C4-2B (cell line): ENCODE measurements around the gene BHMT2.

ENCODE experiments used
- H3K27ac ChIP-seq: fragments of 450-650 bp; 2 replicates; pipeline ENCODE4 v1.5.1; 2017
- CTCF ChIP-seq: fragments of 450-650 bp; conservative IDR thresholded peaks from 2 replicates; pipeline ENCODE4 v1.5.1; 2017; ENCODE audit warnings: mild to moderate bottlenecking
- ZFX ChIP-seq: fragments of 450-650 bp; IDR thresholded peaks from 2 replicates; pipeline ENCODE4 v1.6.1; 2017

Gene BHMT2

GRCh38 chr5:79080804-79081203, 11.2 kb downstream of the BHMT2 start:
- no peak for TF ChIP-seq ZFX
- TF ChIP-seq CTCF, result no peak
- H3K27ac ChIP-seq, result no peak overlapping the region

- TF ChIP-seq ZFX (no peak), CTCF (no peak)
Observed at GRCh38 chr5:79081779-79082178, 12.2 kb downstream of the BHMT2 start.

GRCh38 chr5:79086116-79086515, 16.5 kb downstream of the BHMT2 start:
- H3K27ac ChIP-seq, result no peak overlapping the region
- TF ChIP-seq ZFX, result no peak
- no peak for TF ChIP-seq CTCF

More at GRCh38 chr5:79081779-79082178, 12.2 kb downstream of the BHMT2 start:
- H3K27ac ChIP-seq, result no peak overlapping the region

GRCh38 chr5:79088507-79088906, 18.9 kb downstream of the BHMT2 start:
- TF ChIP-seq ZFX (no peak), CTCF (no peak)
- H3K27ac ChIP-seq, result no peak overlapping the region

- no peak overlapping the region for H3K27ac ChIP-seq
- TF ChIP-seq CTCF (no peak), ZFX (no peak)
Observed at GRCh38 chr5:79091064-79091463, 21.5 kb downstream of the BHMT2 start.

- no peak overlapping the region for H3K27ac ChIP-seq
- no peak for TF ChIP-seq ZFX
- no peak for TF ChIP-seq CTCF
Observed at GRCh38 chr5:79093762-79094161, 24.2 kb downstream of the BHMT2 start.

- no peak overlapping the region for H3K27ac ChIP-seq
- TF ChIP-seq CTCF (0 out of 2 replicates have a peak, but pooled peaks have one; percentile 3), ZFX (no peak)
Observed at GRCh38 chr5:79105868-79106267, 36.3 kb downstream of the BHMT2 start.
